IMR-90 (cell line): Measurements from ENCODE around the gene NPY4R2. TPM values are rescaled to one million over a fixed set of nuclear protein-coding genes. Genes with fewer than 3 reads are reported as not detected.
"Not testable (repeated sequence)": the region's sequence is repeated elsewhere in the genome, so short reads cannot be mapped to it uniquely, and the experiment has no call there.

Source experiments
- ATAC-seq: fragments of 200-7000 bp; cut with Tn5 transposase; 2 replicates; pipeline ENCODE4 v1.9.1; 2020; ENCODE audit warnings: low read depth, mild to moderate bottlenecking, moderate library complexity
- BruUV-seq: library from RNA; stranded (reverse); fragments of 400-500 nt; replicated peaks from 2 replicates; lab custom pipeline; 2021; lab: Mats Ljungman, UMichigan
- CTCF ChIA-PET: fragments of 300-600 bp; formaldehyde crosslinking; extraction: SDS; loops from one replicate; lab custom pipeline; 2021; ENCODE audit warnings: antibody characterized with exemption; lab: Yijun Ruan, JAX
- POLR2A ChIA-PET: fragments of 300-600 bp; sonication (Branson Sonifier 250); formaldehyde crosslinking; loops from one replicate; lab custom pipeline; 2022; ENCODE audit warnings: antibody characterized with exemption; ENCODE audit not compliant: unreplicated experiment; lab: Charles Lee
- DNase-seq: peaks from one replicate; pipeline ENCODE4 v3.0.0; 2013
- H2AFZ ChIP-seq: replicated peaks from 2 replicates; pipeline ENCODE3; 2013; ENCODE audit warnings: low read length, mild to moderate bottlenecking; ENCODE audit not compliant: poor library complexity
- H2AK5ac ChIP-seq: 2 replicates; pipeline ENCODE4 v1.6.1; 2013; ENCODE audit warnings: low read depth, low read length, inconsistent platforms
- H2AK9ac ChIP-seq: replicated peaks from 2 replicates; pipeline ENCODE3; 2013; ENCODE audit warnings: mild to moderate bottlenecking, low read depth, low read length, moderate library complexity; ENCODE audit not compliant: poor library complexity
- H2BK120ac ChIP-seq: 2 replicates; pipeline ENCODE4 v1.6.1; 2013; ENCODE audit warnings: low read depth, low read length, inconsistent platforms
- H2BK15ac ChIP-seq: 3 replicates; pipeline ENCODE4 v1.6.1; 2013; ENCODE audit warnings: low read depth, low read length, inconsistent platforms
- H2BK20ac ChIP-seq: 2 replicates; pipeline ENCODE4 v1.6.1; 2013; ENCODE audit warnings: low read depth, mild to moderate bottlenecking, inconsistent platforms, low read length, moderate library complexity
- H2BK5ac ChIP-seq: 2 replicates; pipeline ENCODE4 v1.6.1; 2013; ENCODE audit warnings: mild to moderate bottlenecking, low read depth, low read length, inconsistent platforms; ENCODE audit not compliant: poor library complexity, severe bottlenecking
- H3K14ac ChIP-seq: replicated peaks from 2 replicates; pipeline ENCODE4 v1.6.1; 2013; ENCODE audit warnings: low read depth, low read length, inconsistent platforms
- H3K18ac ChIP-seq: 2 replicates; pipeline ENCODE4 v1.6.1; 2013; ENCODE audit warnings: low read depth, low read length, control low read depth
- H3K23ac ChIP-seq: 2 replicates; pipeline ENCODE4 v1.6.1; 2013; ENCODE audit warnings: low read depth, low read length, inconsistent platforms
- H3K27ac ChIP-seq: 2 replicates; pipeline ENCODE4 v1.5.1; 2013; ENCODE audit warnings: mild to moderate bottlenecking, control low read depth, low read length; ENCODE audit not compliant: insufficient read depth
- H3K27me3 ChIP-seq: 2 replicates; pipeline ENCODE4 v1.6.1; 2013; ENCODE audit warnings: low read length; ENCODE audit not compliant: control insufficient read depth, insufficient read depth
- H3K36me3 ChIP-seq: 2 replicates; pipeline ENCODE4 v1.6.1; 2013; ENCODE audit warnings: low read length, mixed read lengths; ENCODE audit not compliant: control insufficient read depth, insufficient read depth
- H3K4ac ChIP-seq: 2 replicates; pipeline ENCODE4 v1.6.1; 2013; ENCODE audit warnings: low read depth, low read length, inconsistent platforms
- H3K4me1 ChIP-seq: 2 replicates; pipeline ENCODE4 v1.6.1; 2013; ENCODE audit warnings: low read length, mixed read lengths; ENCODE audit not compliant: control insufficient read depth, insufficient read depth
- H3K4me2 ChIP-seq: 2 replicates; pipeline ENCODE4 v1.6.1; 2013; ENCODE audit warnings: low read depth, mild to moderate bottlenecking, control low read depth, low read length, moderate library complexity
- H3K4me3 ChIP-seq: 2 replicates; pipeline ENCODE4 v1.5.1; 2013; ENCODE audit warnings: low read depth, mild to moderate bottlenecking, control low read depth, low read length, moderate library complexity; ENCODE audit not compliant: insufficient read depth
- H3K56ac ChIP-seq: 2 replicates; pipeline ENCODE4 v1.6.1; 2013; ENCODE audit warnings: low read length, inconsistent platforms; ENCODE audit not compliant: insufficient read depth; ENCODE audit errors: extremely low read depth
- H3K79me1 ChIP-seq, 2 experiments: 2 replicates each; pipeline ENCODE4 v1.6.1; 2013; ENCODE audit warnings: low read length in 2 of 2, inconsistent platforms in 1 of 2, low read depth in 1 of 2
- H3K9ac ChIP-seq: 2 replicates; pipeline ENCODE4 v1.6.1; 2013; ENCODE audit warnings: low read depth, low read length, control low read depth
- H3K9me1 ChIP-seq: 2 replicates; pipeline ENCODE4 v1.6.1; 2013; ENCODE audit warnings: low read length, inconsistent platforms; ENCODE audit not compliant: insufficient read depth
- H3K9me3 ChIP-seq: 2 replicates; pipeline ENCODE4 v1.6.1; 2013; ENCODE audit warnings: low read length; ENCODE audit not compliant: control insufficient read depth, insufficient read depth
- H4K20me1 ChIP-seq: 2 replicates; pipeline ENCODE4 v1.6.1; 2013; ENCODE audit warnings: low read length, inconsistent platforms; ENCODE audit not compliant: insufficient read depth
- H4K5ac ChIP-seq: 2 replicates; pipeline ENCODE4 v1.6.1; 2013; ENCODE audit warnings: mild to moderate bottlenecking, low read depth, low read length, control low read depth
- H4K8ac ChIP-seq, 2 experiments: 2 replicates each; pipeline ENCODE4 v1.6.1; 2013; ENCODE audit warnings: low read depth in 2 of 2, low read length in 2 of 2, control low read depth in 1 of 2, inconsistent platforms in 1 of 2
- H4K91ac ChIP-seq: 2 replicates; pipeline ENCODE4 v1.6.1; 2013; ENCODE audit warnings: low read depth, low read length, inconsistent platforms; ENCODE audit not compliant: insufficient read depth
- WGBS, 2 experiments: methylation state at CpG; one replicate each; pipeline versions ENCODE4 v1.1.5 to v1.1.7; 2013; ENCODE audit warnings: missing lambda C conversion rate in 2 of 2; ENCODE audit not compliant: insufficient read length in 1 of 2; ENCODE audit errors: extremely low coverage in 2 of 2; 5-methylcytosine and 5-hydroxymethylcytosine counted together
- dilution Hi-C: fragments of 300-500 bp; cut with HindIII; formaldehyde crosslinking; loops from one replicate; pipeline ENCODE4 v1.14.3; 2018; ENCODE audit warnings: low sequenced_read_pairs; ENCODE audit not compliant: unreplicated experiment
- in situ Hi-C: fragments of 300-500 bp; cut with MboI; formaldehyde crosslinking; loops from 3 replicates; pipeline ENCODE4 v1.14.3; 2019; ENCODE audit warnings: low sequenced_read_pairs, inconsistent platforms, mixed read lengths
- intact Hi-C: fragments of 100-400 bp; cut with micrococcal nuclease; formaldehyde crosslinking; loops from 2 replicates; pipeline ENCODE4 v1.10.0; 2022
- polyA plus RNA-seq, 3 experiments: library from polyadenylated mRNA; depleted of rRNA; stranded (reverse); fragments of >200 nt; gene quantifications; 2 replicates each; pipeline ENCODE4 v1.2.3, GENCODE V29; 2012; ENCODE audit warnings: low replicate concordance in 1 of 3
- total RNA-seq: library from RNA; depleted of rRNA; stranded (reverse); fragments of >200 nt; gene quantifications from 2 replicates; pipeline ENCODE4 v1.2.3, GENCODE V29; 2012

NPY4R2 gene
- total and polyA plus RNA-seq, 2 of the 4 experiments (the other 2 are of a cell fraction) = 0.36 to 0.38 TPM

DNA sequence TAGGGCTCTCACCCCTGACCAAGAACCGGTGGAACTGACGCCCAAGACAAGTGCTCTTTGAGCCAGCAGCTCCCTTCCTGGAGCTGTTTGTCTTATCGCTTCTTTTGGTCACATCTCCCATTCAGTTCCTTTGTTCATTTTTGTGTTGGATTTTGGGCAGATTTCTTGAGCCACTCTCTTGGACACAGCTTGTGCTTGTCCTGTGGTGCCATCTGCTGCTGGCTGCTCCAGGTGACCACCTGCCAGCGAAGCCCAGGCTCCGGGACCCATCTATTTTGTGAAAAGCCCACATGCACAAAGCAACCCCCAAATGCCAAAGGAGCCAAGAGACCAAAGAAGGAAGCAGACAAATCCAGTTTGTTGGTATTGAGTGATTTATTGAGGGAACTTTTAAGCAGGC, 6.2 kb downstream of the NPY4R2 start:
- H4K5ac ChIP-seq, H3K36me3 ChIP-seq, H2AK5ac ChIP-seq, intact Hi-C loops, H2BK120ac ChIP-seq, H4K20me1 ChIP-seq, H3K23ac ChIP-seq, H3K4me2 ChIP-seq, ATAC-seq, H3K4me1 ChIP-seq, CTCF ChIA-PET, H3K14ac ChIP-seq, H2BK5ac ChIP-seq, H4K91ac ChIP-seq, H2BK20ac ChIP-seq, H3K27me3 ChIP-seq, H4K8ac ChIP-seq, in situ Hi-C loops, dilution Hi-C loops, H3K79me1 ChIP-seq, H3K56ac ChIP-seq, H2BK15ac ChIP-seq, H2AFZ ChIP-seq, BruUV-seq, H2AK9ac ChIP-seq, POLR2A ChIA-PET, H3K9ac ChIP-seq, H3K18ac ChIP-seq, DNase-seq, H3K27ac ChIP-seq, H3K4me3 ChIP-seq, H3K9me1 ChIP-seq, H3K4ac ChIP-seq, H3K9me3 ChIP-seq: not testable (repeated sequence)
- no CpG with 5 or more reads among the region's 5 CpGs for WGBS, 2 experiments

DNA sequence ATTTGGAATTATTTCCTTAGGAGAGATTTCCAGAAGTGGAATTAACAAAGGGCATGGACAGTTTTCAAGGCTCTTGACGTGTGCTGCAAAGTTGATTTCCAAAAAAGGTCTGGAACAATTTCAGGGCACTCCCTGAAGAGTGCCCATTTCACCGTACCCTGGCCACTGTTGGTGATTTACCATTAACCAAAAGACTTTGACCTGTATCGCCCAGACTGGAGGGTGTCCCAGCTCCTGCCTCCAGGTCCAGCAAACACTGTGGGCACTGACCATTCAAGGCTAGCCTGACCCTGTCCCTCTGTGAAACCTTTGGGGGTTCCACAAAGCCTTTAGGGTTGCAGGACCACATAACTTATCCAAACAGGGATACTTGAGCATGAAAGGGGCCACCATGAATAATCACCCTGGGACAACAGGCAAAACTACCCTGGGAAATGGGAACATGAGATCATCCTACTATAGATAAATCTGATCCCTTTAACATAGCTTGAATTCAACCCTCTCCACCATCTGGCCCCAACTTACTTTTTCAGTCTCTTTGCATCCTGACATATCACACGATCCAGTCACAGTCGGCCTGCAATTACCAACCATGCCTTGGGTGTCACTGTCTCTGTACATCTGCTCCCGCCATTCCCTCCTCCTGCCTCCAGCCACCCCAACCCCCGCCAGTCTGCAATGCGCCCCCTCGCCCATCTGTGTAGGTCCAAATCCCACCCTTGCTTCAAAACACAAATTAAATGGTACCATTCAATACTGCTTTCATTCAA, 8.9 kb downstream of the NPY4R2 start:
- POLR2A ChIA-PET = not testable (repeated sequence)

More for the DNA sequence above, 8.9 kb downstream of the NPY4R2 start:
- H2BK20ac ChIP-seq, H3K4ac ChIP-seq, H3K4me2 ChIP-seq, H3K9me1 ChIP-seq, H4K91ac ChIP-seq, H3K36me3 ChIP-seq, H3K14ac ChIP-seq, H2BK5ac ChIP-seq, H3K79me1 ChIP-seq, H4K20me1 ChIP-seq, H3K23ac ChIP-seq, intact Hi-C loops, H2AK9ac ChIP-seq, H2BK120ac ChIP-seq, H2AFZ ChIP-seq, H2BK15ac ChIP-seq, ATAC-seq, H4K5ac ChIP-seq, CTCF ChIA-PET, dilution Hi-C loops, H3K27me3 ChIP-seq, H4K8ac ChIP-seq, H3K56ac ChIP-seq, H3K4me3 ChIP-seq, DNase-seq, H3K9ac ChIP-seq, H2AK5ac ChIP-seq, H3K27ac ChIP-seq, BruUV-seq, in situ Hi-C loops, H3K18ac ChIP-seq, H3K4me1 ChIP-seq, H3K9me3 ChIP-seq: not testable (repeated sequence)
- WGBS, 2 experiments = no CpG with 5 or more reads among the region's 9 CpGs
